GM12878 (cell line): ENCODE results near the gene ANXA5. TPM values are rescaled to one million over a fixed set of nuclear protein-coding genes. Genes with fewer than 3 reads are reported as not detected.
"Not testable (repeated sequence)": the region's sequence is repeated elsewhere in the genome, so short reads cannot be mapped to it uniquely, and the experiment has no call there.

Source experiments
- ATAC-seq: fragments of 200-7000 bp; cut with Tn5 transposase; 3 replicates; pipeline ENCODE4 v1.9.1; 2020; ENCODE audit warnings: mild to moderate bottlenecking, moderate library complexity
- BruUV-seq: library from RNA; stranded (reverse); fragments of 400-500 nt; replicated peaks from 2 replicates; lab custom pipeline; 2021; lab: Mats Ljungman, UMichigan
- CTCF ChIA-PET: fragments of 300-600 bp; sonication (Branson Sonifier 250); formaldehyde crosslinking; extraction: SDS; loops from one replicate; lab custom pipeline; 2021; ENCODE audit warnings: inconsistent platforms; lab: Yijun Ruan, JAX
- POLR2A ChIA-PET: fragments of 350-600 bp; formaldehyde crosslinking; extraction: SDS; loops from one replicate; lab custom pipeline; 2021; ENCODE audit warnings: inconsistent platforms; lab: Charles Lee
- RAD21 ChIA-PET: fragments of 300-600 bp; sonication (Branson Sonifier 250); formaldehyde crosslinking; loops from one replicate; lab custom pipeline; 2023; ENCODE audit warnings: antibody characterized with exemption; ENCODE audit not compliant: unreplicated experiment; lab: Charles Lee
- SMC1A ChIA-PET: fragments of 300-600 bp; sonication (Branson Sonifier 250); formaldehyde crosslinking; loops from one replicate; lab custom pipeline; 2023; ENCODE audit not compliant: unreplicated experiment, uncharacterized antibody; lab: Charles Lee
- DNase-seq: peaks from one replicate; pipeline ENCODE4 v3.0.0-alpha.2; 2011; ENCODE audit warnings: low read depth, low spot score
- FAIRE-seq: peaks from 3 replicates; lab custom pipeline; 2011; peaks lifted over from hg19 to GRCh38; lab: Jason Lieb, UNC
- H2AFZ ChIP-seq: 2 replicates; pipeline ENCODE4 v1.6.0; 2011; ENCODE audit warnings: low read depth, low read length, control low read depth; ENCODE audit not compliant: control insufficient read depth
- H3K27ac ChIP-seq: 2 replicates; pipeline ENCODE4 v1.5.1; 2011; ENCODE audit warnings: control low read depth; ENCODE audit not compliant: control insufficient read depth, insufficient read depth
- H3K27me3 ChIP-seq, 2 experiments: replicated peaks in 1 of 2; 2 replicates each; pipeline versions ENCODE4 v1.6.0 to v1.6.1; 2011; ENCODE audit warnings: low read length in 1 of 2; ENCODE audit not compliant: control insufficient read depth in 2 of 2, insufficient read depth in 2 of 2
- H3K36me3 ChIP-seq, 2 experiments: 2 replicates each; pipeline ENCODE4 v1.5.1; 2011; ENCODE audit warnings: low read length in 1 of 2; ENCODE audit not compliant: control insufficient read depth in 2 of 2, insufficient read depth in 2 of 2
- H3K4me1 ChIP-seq: 2 replicates; pipeline ENCODE4 v1.6.1; 2011; ENCODE audit warnings: mild to moderate bottlenecking, low read length, moderate library complexity, mixed read lengths; ENCODE audit not compliant: control insufficient read depth, insufficient read depth
- H3K4me2 ChIP-seq: 2 replicates; pipeline ENCODE4 v1.6.0; 2011; ENCODE audit warnings: control low read depth; ENCODE audit not compliant: control insufficient read depth, insufficient read depth
- H3K4me3 ChIP-seq: fragments of 200-600 bp; sonication (generic); 2 replicates; pipeline ENCODE4 v1.5.1; 2016
- H3K79me2 ChIP-seq: 2 replicates; pipeline ENCODE4 v1.6.0; 2011; ENCODE audit warnings: low read length; ENCODE audit not compliant: control insufficient read depth, insufficient read depth
- H3K9ac ChIP-seq: 2 replicates; pipeline ENCODE4 v1.8.0; 2011; ENCODE audit warnings: low read length, control low read depth, mixed read lengths; ENCODE audit not compliant: control insufficient read depth, insufficient read depth
- H3K9me3 ChIP-seq: replicated peaks from 3 replicates; pipeline ENCODE4 v1.5.1; 2011; ENCODE audit warnings: mild to moderate bottlenecking, low read length; ENCODE audit not compliant: control insufficient read depth, insufficient read depth
- H4K20me1 ChIP-seq: 2 replicates; pipeline ENCODE4 v1.6.0; 2011; ENCODE audit not compliant: control insufficient read depth, insufficient read depth
- CEBPB ChIP-seq, 2 experiments: fragments of 150-350 bp in 1 of 2; IDR thresholded peaks; 2 replicates each; pipeline ENCODE4 v1.6.1; 2012 to 2014; ENCODE audit warnings: low read depth in 2 of 2, low read length in 2 of 2, borderline replicate concordance in 1 of 2, inconsistent platforms in 1 of 2
- HDAC6 ChIP-seq: fragments of 200-600 bp; sonication (generic); IDR thresholded peaks from one replicate; pipeline ENCODE4 v1.8.0; 2017; ENCODE audit warnings: antibody characterized with exemption; ENCODE audit not compliant: unreplicated experiment
- JUNB ChIP-seq: IDR thresholded peaks from 2 replicates; pipeline ENCODE4 v1.6.1; 2016; ENCODE audit warnings: antibody characterized with exemption, mild to moderate bottlenecking
- RAD21 ChIP-seq: IDR thresholded peaks from 2 replicates; pipeline ENCODE4 v1.6.1; 2011; ENCODE audit warnings: mild to moderate bottlenecking, low read depth, low read length, moderate library complexity; ENCODE audit not compliant: insufficient read depth
- RFX5 ChIP-seq: IDR thresholded peaks from 2 replicates; pipeline ENCODE4 v1.6.1; 2011; ENCODE audit warnings: low read depth, low read length, improper control_type of control experiment
- SIN3A ChIP-seq: IDR thresholded peaks from 2 replicates; pipeline ENCODE4 v1.6.1; 2012; ENCODE audit warnings: low read depth, low read length, improper control_type of control experiment
- WGBS: methylation state at CpG from one replicate; pipeline ENCODE4 v1.1.6; 2016; ENCODE audit warnings: low lambda C conversion rate; ENCODE audit not compliant: insufficient replicate concordance, insufficient coverage; ENCODE audit errors: missing lambda C conversion rate; 5-methylcytosine and 5-hydroxymethylcytosine counted together
- in situ Hi-C: fragments of 300-500 bp; cut with MboI; formaldehyde crosslinking; loops from 9 replicates; pipeline ENCODE4 v1.14.3; 2018; ENCODE audit warnings: mixed read lengths
- intact Hi-C: fragments of 100-400 bp; cut with micrococcal nuclease; formaldehyde crosslinking; loops from one replicate; pipeline ENCODE4 v1.14.2; 2022; ENCODE audit not compliant: unreplicated experiment
- polyA plus RNA-seq, 11 experiments: library from polyadenylated mRNA; depleted of rRNA in 4 of 11; unstranded in 6 of 11; stranded (reverse) in 5 of 11; fragments of >200 nt; fragmentation: Nextera tagmentation in 4 of 11; fragmentation: Illumina TruSeq in 1 of 11; extraction: Ambion mirVana in 4 of 11; extraction: Trizol in 1 of 11; gene quantifications; 1 replicate in 1 of 11; 2 replicates in 10 of 11; pipeline versions ENCODE4 v1.2.1 to v1.2.3, GENCODE V29; 2011 to 2016; ENCODE audit warnings: inconsistent platforms in 2 of 11, missing spikeins in 2 of 11, low read depth in 1 of 11
- total RNA-seq, 4 experiments: library from RNA; depleted of rRNA in 3 of 4; stranded (reverse); fragments of >200 nt in 3 of 4; fragmentation: Illumina TruSeq in 1 of 4; extraction: Trizol in 1 of 4; gene quantifications; 2 replicates each; pipeline versions ENCODE4 v1.2.1 to v1.2.3, GENCODE V29; 2013 to 2021
- TF ChIP-seq, protein P1 (sequence below), 3 experiments: IDR thresholded peaks in 2 of 3; conservative IDR thresholded peaks in 1 of 3; 2 replicates each; pipeline ENCODE4 v1.5.1; 2011; ENCODE audit warnings: low read depth in 3 of 3, low read length in 3 of 3, mild to moderate bottlenecking in 3 of 3, control low read depth in 2 of 3, moderate library complexity in 2 of 3, inconsistent platforms in 1 of 3, mixed read lengths in 1 of 3; ENCODE audit not compliant: control insufficient read depth in 2 of 3, insufficient read depth in 1 of 3; ENCODE audit errors: extremely low read depth in 1 of 3
- TF ChIP-seq, protein P2 (sequence below): fragments of 450-650 bp; IDR thresholded peaks from 2 replicates; pipeline ENCODE4 v1.6.1; 2017; ENCODE audit warnings: mild to moderate bottlenecking, low read depth, inconsistent platforms; ENCODE audit not compliant: poor library complexity, severe bottlenecking

Gene ANXA5
- total and polyA plus RNA-seq, 10 of the 15 experiments (the other 5 are each of a cell fraction or from before 2014, with no cell fraction given) = 101 to 249 (median 169) TPM

DNA sequence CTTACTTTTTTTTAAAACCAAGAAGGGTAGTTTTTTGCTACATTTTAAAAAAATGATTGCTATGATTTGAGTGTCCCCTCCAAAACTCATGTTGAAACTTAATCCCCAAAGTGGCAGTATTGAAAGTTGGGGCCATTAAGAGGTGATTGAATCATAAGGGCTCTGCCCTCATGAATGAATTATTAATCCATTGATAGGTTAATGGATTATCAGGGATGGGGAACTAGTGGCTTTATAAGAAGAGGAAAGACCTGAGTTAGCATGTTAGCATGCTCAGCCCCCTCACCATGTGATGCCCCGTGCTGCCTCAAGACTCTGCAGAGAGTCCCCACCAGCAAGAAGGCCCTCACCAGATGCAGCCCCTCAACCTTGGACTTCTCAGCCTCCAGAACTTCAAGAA lies 37.2 kb upstream of the ANXA5 start:
- in situ Hi-C loops = no loop called here
- H3K4me3 ChIP-seq = no peak overlapping the region
- H3K27me3 ChIP-seq = no peaks in the 10 kb centered on the region; a peak in 1 of 4 replicates
- ChIA-PET SMC1A (interaction anchor here (1.8 to 2.4 kb wide), 2 partner anchors 9 to 10 kb away, joined by 5 to 8 read pairs; no protein-coding TSS in a partner anchor), CTCF (interaction anchor here (1.5 kb wide), 1 partner anchor 9 kb away, joined by 4 read pairs; no protein-coding TSS in a partner anchor), POLR2A (no interaction called here), RAD21 (interaction anchor here (1.0 kb wide), 1 partner anchor 38 kb away, joined by 4 read pairs; no protein-coding TSS in a partner anchor)
- no peak for DNase-seq
- no peak for TF ChIP-seq CEBPB (IDR thresholded peaks at IDR 0.05; ENCODE audit: borderline replicate concordance in 1 of 2, low read depth in 2 of 2, low read length in 2 of 2)
- TF ChIP-seq SIN3A = no peak
- no peak for TF ChIP-seq JUNB
- TF ChIP-seq HDAC6 = no peak
- TF ChIP-seq, protein P1, sequence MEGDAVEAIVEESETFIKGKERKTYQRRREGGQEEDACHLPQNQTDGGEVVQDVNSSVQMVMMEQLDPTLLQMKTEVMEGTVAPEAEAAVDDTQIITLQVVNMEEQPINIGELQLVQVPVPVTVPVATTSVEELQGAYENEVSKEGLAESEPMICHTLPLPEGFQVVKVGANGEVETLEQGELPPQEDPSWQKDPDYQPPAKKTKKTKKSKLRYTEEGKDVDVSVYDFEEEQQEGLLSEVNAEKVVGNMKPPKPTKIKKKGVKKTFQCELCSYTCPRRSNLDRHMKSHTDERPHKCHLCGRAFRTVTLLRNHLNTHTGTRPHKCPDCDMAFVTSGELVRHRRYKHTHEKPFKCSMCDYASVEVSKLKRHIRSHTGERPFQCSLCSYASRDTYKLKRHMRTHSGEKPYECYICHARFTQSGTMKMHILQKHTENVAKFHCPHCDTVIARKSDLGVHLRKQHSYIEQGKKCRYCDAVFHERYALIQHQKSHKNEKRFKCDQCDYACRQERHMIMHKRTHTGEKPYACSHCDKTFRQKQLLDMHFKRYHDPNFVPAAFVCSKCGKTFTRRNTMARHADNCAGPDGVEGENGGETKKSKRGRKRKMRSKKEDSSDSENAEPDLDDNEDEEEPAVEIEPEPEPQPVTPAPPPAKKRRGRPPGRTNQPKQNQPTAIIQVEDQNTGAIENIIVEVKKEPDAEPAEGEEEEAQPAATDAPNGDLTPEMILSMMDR (IDR thresholded peaks at IDR 0.05 in 2 of 3, conservative IDR thresholded peaks at IDR 0.05 in 1 of 3; ENCODE audit: control insufficient read depth in 2 of 3, extremely low read depth in 1 of 3, insufficient read depth in 1 of 3, low read depth in 3 of 3, low read length in 3 of 3) = no peak
- TF ChIP-seq RFX5 = no peak
- TF ChIP-seq RAD21 = no peak
- TF ChIP-seq, protein P2, sequence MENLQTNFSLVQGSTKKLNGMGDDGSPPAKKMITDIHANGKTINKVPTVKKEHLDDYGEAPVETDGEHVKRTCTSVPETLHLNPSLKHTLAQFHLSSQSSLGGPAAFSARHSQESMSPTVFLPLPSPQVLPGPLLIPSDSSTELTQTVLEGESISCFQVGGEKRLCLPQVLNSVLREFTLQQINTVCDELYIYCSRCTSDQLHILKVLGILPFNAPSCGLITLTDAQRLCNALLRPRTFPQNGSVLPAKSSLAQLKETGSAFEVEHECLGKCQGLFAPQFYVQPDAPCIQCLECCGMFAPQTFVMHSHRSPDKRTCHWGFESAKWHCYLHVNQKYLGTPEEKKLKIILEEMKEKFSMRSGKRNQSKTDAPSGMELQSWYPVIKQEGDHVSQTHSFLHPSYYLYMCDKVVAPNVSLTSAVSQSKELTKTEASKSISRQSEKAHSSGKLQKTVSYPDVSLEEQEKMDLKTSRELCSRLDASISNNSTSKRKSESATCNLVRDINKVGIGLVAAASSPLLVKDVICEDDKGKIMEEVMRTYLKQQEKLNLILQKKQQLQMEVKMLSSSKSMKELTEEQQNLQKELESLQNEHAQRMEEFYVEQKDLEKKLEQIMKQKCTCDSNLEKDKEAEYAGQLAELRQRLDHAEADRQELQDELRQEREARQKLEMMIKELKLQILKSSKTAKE = no peak
- no TSS peak for BruUV-seq
- no peaks in the 10 kb centered on the region for H3K36me3 ChIP-seq
- ATAC-seq = no peak
- H4K20me1 ChIP-seq = no peaks in the 10 kb centered on the region; the same call in 1 of the 2 replicates
- H3K9ac ChIP-seq = no peak overlapping the region; the same call in 1 of the 2 replicates
- H3K9me3 ChIP-seq = no peaks in the 10 kb centered on the region
- H3K4me1 ChIP-seq = no peaks in the 10 kb centered on the region
- FAIRE-seq = no peak
- 47% methylated on average over 1 of the region's 1 CpG for WGBS
- H3K79me2 ChIP-seq = no peaks in the 10 kb centered on the region
- intact Hi-C loops = no loop called here
- H2AFZ ChIP-seq = no peak overlapping the region
- no peak overlapping the region for H3K4me2 ChIP-seq
- H3K27ac ChIP-seq = no peak overlapping the region

DNA sequence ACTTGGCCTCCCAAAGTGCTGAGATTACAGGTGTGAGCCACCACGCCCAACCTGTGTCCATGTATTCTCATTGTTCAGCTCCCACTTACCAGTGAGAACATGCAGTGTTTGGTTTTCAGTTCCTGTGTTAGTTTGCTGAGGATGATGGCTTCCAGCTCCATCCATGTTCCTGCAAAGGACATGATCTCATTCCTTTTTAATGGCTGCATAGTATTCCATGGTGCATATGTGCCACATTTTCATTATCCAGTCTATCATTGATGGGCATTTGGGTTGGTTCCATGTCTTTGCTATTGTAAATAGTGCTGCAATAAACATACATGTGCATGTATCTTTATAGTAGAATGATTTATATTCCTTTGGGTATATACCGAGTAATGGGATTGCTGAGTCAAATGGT lies 33.0 kb upstream of the ANXA5 start:
- POLR2A ChIA-PET = interaction anchor here (0.7 kb wide), 1 partner anchor 9 kb away, joined by 3 read pairs; no protein-coding TSS in a partner anchor
- intact Hi-C loops = loop anchor here (5.0 kb wide), 1 partner anchor 357 kb away; no protein-coding TSS in a partner anchor
- H3K4me2 ChIP-seq = not testable (repeated sequence)

More for the DNA sequence above, 33.0 kb upstream of the ANXA5 start:
- in situ Hi-C loops = loop anchor here (5.0 kb wide), 1 partner anchor 247 kb away; no protein-coding TSS in a partner anchor
- ATAC-seq, H4K20me1 ChIP-seq, H3K27ac ChIP-seq, H3K4me3 ChIP-seq, H3K9ac ChIP-seq, SMC1A ChIA-PET, DNase-seq, RAD21 ChIA-PET, H2AFZ ChIP-seq, H3K79me2 ChIP-seq, H3K9me3 ChIP-seq, H3K27me3 ChIP-seq, H3K36me3 ChIP-seq, FAIRE-seq, BruUV-seq: not testable (repeated sequence)
- CTCF ChIA-PET = interaction anchor here (0.7 kb wide), 1 partner anchor 20 kb away, joined by 3 read pairs; no protein-coding TSS in a partner anchor
- WGBS = 24% methylated on average over 2 of the region's 2 CpGs
- peaks cover 11% of the 10 kb centered on the region for H3K4me1 ChIP-seq
